ENCODE results near the gene AVPR2.

Gene AVPR2

GRCh38 chrX:153954558-153955227 is 50.2 kb downstream of the AVPR2 start:
- no peak for DNase-seq

GRCh38 chrX:153955228-153955732 is 50.8 kb downstream of the AVPR2 start:
- DNase-seq, result no peak

GRCh38 chrX:153956044-153956907 is 51.8 kb downstream of the AVPR2 start:
- DNase-seq, result no peak

Measured in NCI-H187 (cell line).